DOHH2 (cell line): ENCODE data around the gene ZNF414.

Source experiments
- EZH2phosphoT487 ChIP-seq: fragments of 200-600 bp; sonication (generic); IDR thresholded peaks from 2 replicates; pipeline ENCODE4 v1.6.1; 2017; ENCODE audit warnings: borderline replicate concordance, mild to moderate bottlenecking, antibody characterized with exemption, low read length, moderate library complexity, mixed read lengths
- TF ChIP-seq, protein P1 (sequence below): fragments of 200-600 bp; sonication (generic); IDR thresholded peaks from one replicate; pipeline ENCODE4 v1.5.1; 2014; ENCODE audit warnings: antibody characterized with exemption, mild to moderate bottlenecking, low read depth, low read length; ENCODE audit not compliant: poor library complexity, severe bottlenecking

DNA sequence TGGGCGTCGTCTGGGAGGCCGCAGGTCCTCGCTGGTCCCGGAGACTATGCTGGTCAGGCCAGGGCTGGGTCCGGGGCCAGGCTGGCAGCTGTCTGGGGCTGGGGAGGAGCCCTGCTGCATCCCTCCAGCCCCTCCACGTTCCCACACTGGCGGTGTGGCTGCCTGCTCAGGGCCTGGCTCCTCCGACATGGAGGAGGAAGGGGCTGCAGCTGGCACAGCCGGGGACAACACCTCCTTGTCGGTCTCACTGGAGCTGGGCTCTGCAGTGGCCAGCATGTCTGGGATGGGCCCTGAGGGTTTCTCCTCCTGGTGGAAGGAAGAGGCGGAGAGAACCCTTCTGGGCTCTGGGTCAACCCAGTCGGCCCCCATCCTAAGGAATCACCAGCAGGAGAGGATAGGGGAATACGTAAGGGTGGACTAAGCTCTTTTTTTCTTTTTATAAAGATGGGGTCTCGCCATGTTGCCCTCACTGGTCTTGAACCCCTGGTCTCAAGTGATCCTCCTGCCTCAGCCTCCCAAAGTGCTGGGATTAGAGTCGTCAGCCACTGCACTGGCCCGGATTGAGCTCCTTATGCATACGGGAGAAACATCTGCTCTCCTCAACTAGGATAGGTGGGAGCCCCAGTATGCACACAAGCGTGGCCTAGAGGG is 806 bp downstream of the ZNF414 start:
- TF ChIP-seq, protein P1, sequence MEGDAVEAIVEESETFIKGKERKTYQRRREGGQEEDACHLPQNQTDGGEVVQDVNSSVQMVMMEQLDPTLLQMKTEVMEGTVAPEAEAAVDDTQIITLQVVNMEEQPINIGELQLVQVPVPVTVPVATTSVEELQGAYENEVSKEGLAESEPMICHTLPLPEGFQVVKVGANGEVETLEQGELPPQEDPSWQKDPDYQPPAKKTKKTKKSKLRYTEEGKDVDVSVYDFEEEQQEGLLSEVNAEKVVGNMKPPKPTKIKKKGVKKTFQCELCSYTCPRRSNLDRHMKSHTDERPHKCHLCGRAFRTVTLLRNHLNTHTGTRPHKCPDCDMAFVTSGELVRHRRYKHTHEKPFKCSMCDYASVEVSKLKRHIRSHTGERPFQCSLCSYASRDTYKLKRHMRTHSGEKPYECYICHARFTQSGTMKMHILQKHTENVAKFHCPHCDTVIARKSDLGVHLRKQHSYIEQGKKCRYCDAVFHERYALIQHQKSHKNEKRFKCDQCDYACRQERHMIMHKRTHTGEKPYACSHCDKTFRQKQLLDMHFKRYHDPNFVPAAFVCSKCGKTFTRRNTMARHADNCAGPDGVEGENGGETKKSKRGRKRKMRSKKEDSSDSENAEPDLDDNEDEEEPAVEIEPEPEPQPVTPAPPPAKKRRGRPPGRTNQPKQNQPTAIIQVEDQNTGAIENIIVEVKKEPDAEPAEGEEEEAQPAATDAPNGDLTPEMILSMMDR: no peak
- TF ChIP-seq EZH2phosphoT487: no peak
